ENCODE results near the gene SLC7A7.
A peak's percentile ranks its signal among the peaks of the same experiment; 100 is the strongest.

SLC7A7 gene

GRCh38 chr14:22767323-22767589, 48.0 kb downstream of the SLC7A7 start (continued):
- TF ChIP-seq EGR2 (tag by site-specific recombination; IDR thresholded peaks at IDR 0.05; ENCODE audit: low read depth), result peak; percentile 65

GRCh38 chr14:22766457-22767322, 48.5 kb downstream of the SLC7A7 start, which contains the start of gene OXA1L:
TSS of gene OXA1L (plus strand) at chr14:22766688. CDS start at chr14:22766702, 14 bp downstream.
- peak within 1 kb of the TSS; percentile 94 for H3K4me3 ChIP-seq (ENCODE audit: low read depth, low read length)
- H3K9me3 ChIP-seq (ENCODE audit: control insufficient read depth, insufficient read depth, low read depth, low read length), result no peaks in the 10 kb centered on the region
- H3K27ac ChIP-seq (ENCODE audit: extremely low read depth, low read depth, low read length), result peak within 1 kb of the TSS; percentile 58
- H3K4me1 ChIP-seq (ENCODE audit: control insufficient read depth, insufficient read depth, low read length), result no peaks in the 10 kb centered on the region; the same call in 1 of the 2 replicates
- ChIA-PET CTCF (interaction anchor here (0.6 to 3.1 kb wide), 19 partner anchors 10 to 1575 kb away, joined by 3 to 23 read pairs (median 4); partner anchors contain the start of gene DAD1), POLR2A (interaction anchor here (0.5 to 2.0 kb wide), 23 partner anchors 9 to 1461 kb away, joined by 3 to 7 read pairs (median 4); partner anchors contain the start of genes DAD1, LRP10 and SLC7A7)
- H3K36me3 ChIP-seq (ENCODE audit: control insufficient read depth in 2 of 2, insufficient read depth in 1 of 2, low read length in 2 of 2), result peaks cover 32 to 38% of the 10 kb centered on the region in 2 experiments
- TF ChIP-seq ZNF148 (tag by site-specific recombination; IDR thresholded peaks at IDR 0.05; ENCODE audit: borderline replicate concordance) (no peak), ZFP41 (tag by site-specific recombination; IDR thresholded peaks at IDR 0.05; ENCODE audit: borderline replicate concordance) (no peak), ZNF175 (tag by site-specific recombination; IDR thresholded peaks at IDR 0.05) (no peak), ZNF169 (tag by site-specific recombination; IDR thresholded peaks at IDR 0.05) (no peak), ZNF140 (tag by site-specific recombination; IDR thresholded peaks at IDR 0.05) (no peak), ZNF423 (tag by site-specific recombination; IDR thresholded peaks at IDR 0.05) (no peak), ZNF341 (tag by site-specific recombination; IDR thresholded peaks at IDR 0.05; ENCODE audit: low read depth) (no peak), BCL11B (tag by site-specific recombination; IDR thresholded peaks at IDR 0.05; ENCODE audit: low read depth) (no peak), ZNF2 (tag by site-specific recombination; IDR thresholded peaks at IDR 0.05) (peak; percentile 40; the same call in 1 of the 2 replicates), ZNF530 (tag by site-specific recombination; IDR thresholded peaks at IDR 0.05; ENCODE audit: low read depth) (no peak), ZNF560 (tag by site-specific recombination; IDR thresholded peaks at IDR 0.05; ENCODE audit: borderline replicate concordance) (no peak), ZNF677 (tag by site-specific recombination; IDR thresholded peaks at IDR 0.05) (no peak), ZNF660 (tag by site-specific recombination; IDR thresholded peaks at IDR 0.05) (no peak), ZNF548 (tag by site-specific recombination; IDR thresholded peaks at IDR 0.05) (no peak), ZBTB10 (tag by site-specific recombination; IDR thresholded peaks at IDR 0.05) (no peak), ZBTB20 (tag by site-specific recombination; IDR thresholded peaks at IDR 0.05) (peak; percentile 61; the same call in 1 of the 2 replicates), INSM2 (tag by site-specific recombination; IDR thresholded peaks at IDR 0.05) (peak; percentile 7; the same call in 1 of the 2 replicates), ZNF704 (tag by site-specific recombination; IDR thresholded peaks at IDR 0.05) (no peak), ZSCAN18 (tag by site-specific recombination; IDR thresholded peaks at IDR 0.05) (no peak), SP3 (tag by site-specific recombination; IDR thresholded peaks at IDR 0.05) (peak; percentile 56), ZNF221 (tag by site-specific recombination; IDR thresholded peaks at IDR 0.05; ENCODE audit: borderline replicate concordance) (no peak), PRDM6 (tag by site-specific recombination; IDR thresholded peaks at IDR 0.05) (no peak), ZBTB21 (tag by site-specific recombination; IDR thresholded peaks at IDR 0.05) (0 out of 2 replicates have a peak, but pooled peaks have one; percentile 7), ZIC2 (tag by site-specific recombination; IDR thresholded peaks at IDR 0.05) (no peak)
